ENCODE results near the gene ENOX1.

Gene ENOX1

GRCh38 chr13:43664700-43665191 is 122.0 kb downstream of the ENOX1 start:
- ATAC-seq = peak; percentile 79
- TF ChIP-seq PATZ1 (CRISPR knock-in tag; IDR thresholded peaks at IDR 0.05; ENCODE audit: borderline replicate concordance) (no peak), ZFP30 (CRISPR knock-in tag; IDR thresholded peaks at IDR 0.05) (no peak), CSDC2 (CRISPR knock-in tag; IDR thresholded peaks at IDR 0.05) (no peak), ZC3H10 (CRISPR knock-in tag; IDR thresholded peaks at IDR 0.05) (no peak), OSR1 (CRISPR knock-in tag; IDR thresholded peaks at IDR 0.05) (no peak), PPARA (CRISPR knock-in tag; IDR thresholded peaks at IDR 0.05; ENCODE audit: borderline replicate concordance) (no peak), TOX (CRISPR knock-in tag; IDR thresholded peaks at IDR 0.05; ENCODE audit: borderline replicate concordance) (0 out of 2 replicates have a peak, but pooled peaks have one; percentile 10), SNAI2 (CRISPR knock-in tag; IDR thresholded peaks at IDR 0.05) (no peak), ZNF70 (CRISPR knock-in tag; IDR thresholded peaks at IDR 0.05) (no peak)

- TF ChIP-seq ISL1 (CRISPR knock-in tag; IDR thresholded peaks at IDR 0.05) = no peak
- TF ChIP-seq TCF4 (CRISPR knock-in tag; IDR thresholded peaks at IDR 0.05; ENCODE audit: borderline replicate concordance) = no peak
- no peak for TF ChIP-seq CSRNP3 (CRISPR knock-in tag; IDR thresholded peaks at IDR 0.05)
- no peak for TF ChIP-seq OSR1 (CRISPR knock-in tag; IDR thresholded peaks at IDR 0.05)
- TF ChIP-seq CSDC2 (CRISPR knock-in tag; IDR thresholded peaks at IDR 0.05) = no peak
- no peak for TF ChIP-seq ZFP3 (CRISPR knock-in tag; IDR thresholded peaks at IDR 0.05)
- no peak for TF ChIP-seq CREB5 (CRISPR knock-in tag; IDR thresholded peaks at IDR 0.05; ENCODE audit: low read depth)
- TF ChIP-seq ZC3H10 (CRISPR knock-in tag; IDR thresholded peaks at IDR 0.05) = no peak
- no peak for TF ChIP-seq PPARA (CRISPR knock-in tag; IDR thresholded peaks at IDR 0.05; ENCODE audit: borderline replicate concordance)
- TF ChIP-seq TSHZ2 (CRISPR knock-in tag; IDR thresholded peaks at IDR 0.05) = no peak
- TF ChIP-seq ZNF565 (CRISPR knock-in tag; conservative IDR thresholded peaks at IDR 0.05; ENCODE audit: low read depth) = no peak
- ATAC-seq = no peak
Measured at GRCh38 chr13:43663474-43664090, 123.2 kb downstream of the ENOX1 start.

GRCh38 chr13:43662976-43663375 is 123.8 kb downstream of the ENOX1 start:
- no peak for TF ChIP-seq ZNF70 (CRISPR knock-in tag; IDR thresholded peaks at IDR 0.05)
- no peak for TF ChIP-seq BACH2 (CRISPR knock-in tag; IDR thresholded peaks at IDR 0.05; ENCODE audit: borderline replicate concordance)
- no peak for TF ChIP-seq CSRNP3 (CRISPR knock-in tag; IDR thresholded peaks at IDR 0.05)
- TF ChIP-seq TSHZ2 (CRISPR knock-in tag; IDR thresholded peaks at IDR 0.05) = no peak
- no peak for TF ChIP-seq CREB5 (CRISPR knock-in tag; IDR thresholded peaks at IDR 0.05; ENCODE audit: low read depth)
- no peak for TF ChIP-seq ZFP3 (CRISPR knock-in tag; IDR thresholded peaks at IDR 0.05)
- no peak for TF ChIP-seq ZFP30 (CRISPR knock-in tag; IDR thresholded peaks at IDR 0.05)
- TF ChIP-seq GLIS3 (CRISPR knock-in tag; IDR thresholded peaks at IDR 0.05) = no peak
- TF ChIP-seq ZC3H10 (CRISPR knock-in tag; IDR thresholded peaks at IDR 0.05) = no peak
- no peak for TF ChIP-seq TCF4 (CRISPR knock-in tag; IDR thresholded peaks at IDR 0.05; ENCODE audit: borderline replicate concordance)
- TF ChIP-seq ZNF565 (CRISPR knock-in tag; conservative IDR thresholded peaks at IDR 0.05; ENCODE audit: low read depth) = no peak
- no peak for TF ChIP-seq SNAI2 (CRISPR knock-in tag; IDR thresholded peaks at IDR 0.05)
- TF ChIP-seq ISL1 (CRISPR knock-in tag; IDR thresholded peaks at IDR 0.05) = no peak
- TF ChIP-seq ZNF8 (CRISPR knock-in tag; IDR thresholded peaks at IDR 0.05) = no peak
- ATAC-seq = no peak
